ENCODE data around the gene BRF1. TPM values are rescaled to one million over a fixed set of nuclear protein-coding genes. Genes with fewer than 3 reads are reported as not detected.

The BRF1 gene
- total RNA-seq, 6 experiments from 2014 or later: 13.1 to 17.8 (median 16.2) TPM

DNA sequence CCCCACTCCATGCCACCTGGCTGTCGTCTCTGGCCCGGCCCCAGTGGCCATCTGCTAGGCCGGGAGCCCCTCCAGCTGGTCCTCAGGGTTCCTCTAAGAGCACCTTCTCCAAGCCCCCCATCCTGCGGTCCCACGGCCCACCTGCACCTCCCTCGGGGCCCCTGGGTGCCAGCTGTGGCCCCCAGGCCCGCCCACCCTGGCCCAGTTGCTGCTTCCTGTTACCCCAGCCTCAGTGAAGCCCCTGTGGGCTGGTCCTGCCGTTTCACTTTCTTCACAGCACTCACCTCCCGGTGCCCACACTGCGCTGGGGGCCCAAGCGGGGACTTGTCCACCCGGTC lies 92.1 kb downstream of the BRF1 start:
- no peak overlapping the region for H3K27ac ChIP-seq
- peaks cover 0 to 20% (median 8%) of the 10 kb centered on the region in 4 donors for H3K4me1 ChIP-seq
- WGBS (ENCODE audit: insufficient coverage, low coverage, low lambda C conversion rate, missing lambda C conversion rate): 100% methylated on average over 2 of the region's 12 CpGs
- peaks cover 0 to 8% (median 0%) of the 10 kb centered on the region in 4 donors for H3K36me3 ChIP-seq
- H3K9me3 ChIP-seq: no peaks in the 10 kb centered on the region
- intact Hi-C loops (cut with DNase I): loop anchor here in 1 of 2 donors (10.0 kb wide), 1 partner anchor 76 kb away; no protein-coding TSS in a partner anchor
- H3K4me3 ChIP-seq: no peak overlapping the region
- DNase-seq: no peak
- H3K27me3 ChIP-seq: no peaks in the 10 kb centered on the region
- no peak for TF ChIP-seq POLR2A (IDR thresholded peaks at IDR 0.05)
- TF ChIP-seq, protein P1, sequence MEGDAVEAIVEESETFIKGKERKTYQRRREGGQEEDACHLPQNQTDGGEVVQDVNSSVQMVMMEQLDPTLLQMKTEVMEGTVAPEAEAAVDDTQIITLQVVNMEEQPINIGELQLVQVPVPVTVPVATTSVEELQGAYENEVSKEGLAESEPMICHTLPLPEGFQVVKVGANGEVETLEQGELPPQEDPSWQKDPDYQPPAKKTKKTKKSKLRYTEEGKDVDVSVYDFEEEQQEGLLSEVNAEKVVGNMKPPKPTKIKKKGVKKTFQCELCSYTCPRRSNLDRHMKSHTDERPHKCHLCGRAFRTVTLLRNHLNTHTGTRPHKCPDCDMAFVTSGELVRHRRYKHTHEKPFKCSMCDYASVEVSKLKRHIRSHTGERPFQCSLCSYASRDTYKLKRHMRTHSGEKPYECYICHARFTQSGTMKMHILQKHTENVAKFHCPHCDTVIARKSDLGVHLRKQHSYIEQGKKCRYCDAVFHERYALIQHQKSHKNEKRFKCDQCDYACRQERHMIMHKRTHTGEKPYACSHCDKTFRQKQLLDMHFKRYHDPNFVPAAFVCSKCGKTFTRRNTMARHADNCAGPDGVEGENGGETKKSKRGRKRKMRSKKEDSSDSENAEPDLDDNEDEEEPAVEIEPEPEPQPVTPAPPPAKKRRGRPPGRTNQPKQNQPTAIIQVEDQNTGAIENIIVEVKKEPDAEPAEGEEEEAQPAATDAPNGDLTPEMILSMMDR (IDR thresholded peaks at IDR 0.05): no peak
- ATAC-seq: no peak

DNA sequence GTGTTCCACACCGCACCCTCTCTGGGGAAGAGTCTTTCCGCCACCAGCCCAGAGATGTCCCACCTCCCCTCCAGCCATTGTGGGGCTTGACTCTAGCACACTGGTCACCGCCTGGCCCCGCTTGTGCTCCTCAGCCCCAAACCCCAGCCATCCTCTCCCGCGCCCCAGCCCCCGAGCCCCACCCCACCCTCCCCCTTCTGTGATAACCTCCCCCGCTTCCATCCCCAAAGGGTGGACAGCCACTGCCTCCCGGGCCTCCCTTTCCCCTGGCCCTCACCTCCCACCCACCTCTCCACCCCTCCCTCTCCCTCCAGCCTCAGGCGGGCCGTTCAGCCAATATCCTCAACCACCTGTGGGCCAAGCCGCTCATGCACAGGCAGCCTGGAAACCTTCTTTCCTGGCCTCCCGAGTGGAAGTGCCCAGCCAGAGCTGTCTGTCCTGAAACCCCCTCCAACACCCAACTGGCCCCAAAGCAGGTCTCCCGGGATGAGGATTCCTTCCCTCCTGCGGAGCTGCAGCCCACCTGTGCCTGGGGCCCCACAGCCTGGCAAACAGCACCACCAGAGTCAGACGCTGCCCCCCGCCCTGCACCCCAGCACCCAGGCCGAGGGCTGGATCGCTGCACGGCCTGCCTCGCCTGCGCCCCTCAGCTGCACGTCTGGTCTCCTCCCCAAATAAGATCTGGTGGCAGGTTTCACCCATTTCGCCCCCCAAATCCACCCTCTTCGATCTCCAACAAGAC lies 92.6 kb downstream of the BRF1 start:
- Histone ChIP-seq H3K4me3 (no peak overlapping the region), H3K27ac (no peak overlapping the region), H3K4me1 (peaks cover 0 to 22% (median 8%) of the 10 kb centered on the region in 4 donors), H3K9me3 (no peaks in the 10 kb centered on the region), H3K27me3 (no peaks in the 10 kb centered on the region), H3K36me3 (peaks cover 0 to 8% (median 0%) of the 10 kb centered on the region in 4 donors)
- no peak for TF ChIP-seq POLR2A (IDR thresholded peaks at IDR 0.05)
- TF ChIP-seq, protein P1 (IDR thresholded peaks at IDR 0.05): no peak
- DNase-seq (no peak), ATAC-seq (no peak)
- WGBS (ENCODE audit: insufficient coverage, low coverage, low lambda C conversion rate, missing lambda C conversion rate): 92% methylated on average over 6 of the region's 25 CpGs
- intact Hi-C loops (cut with DNase I): loop anchor here in 1 of 2 donors (10.0 kb wide), 1 partner anchor 77 kb away; no protein-coding TSS in a partner anchor

DNA sequence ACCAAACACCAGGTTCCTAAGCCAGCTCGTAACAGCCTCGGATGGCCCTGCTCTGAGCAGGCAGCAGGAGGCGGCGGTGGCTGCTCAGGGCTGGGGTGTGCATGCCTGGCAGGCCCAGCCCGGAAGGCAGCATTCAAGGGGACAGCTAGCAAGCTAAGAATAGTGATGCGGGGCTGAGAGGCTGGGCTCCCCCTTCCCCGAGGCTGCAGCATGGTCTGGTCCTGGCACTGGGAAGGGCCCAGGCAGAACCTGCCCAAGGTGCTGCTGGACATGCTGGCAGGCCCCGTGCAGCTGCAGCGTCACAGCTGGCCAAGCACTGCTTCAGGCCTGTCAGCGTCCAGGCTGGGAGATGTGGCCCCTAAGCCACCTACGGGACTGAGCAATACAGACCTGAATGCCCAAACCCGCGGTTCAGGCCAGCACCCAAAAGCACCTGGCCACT lies 93.3 kb downstream of the BRF1 start:
- Histone ChIP-seq H3K27ac (no peak overlapping the region), H3K36me3 (peaks cover 0 to 8% (median 0%) of the 10 kb centered on the region in 4 donors)
- intact Hi-C loops (cut with DNase I): loop anchor here in 1 of 2 donors (10.0 kb wide), 1 partner anchor 77 kb away; no protein-coding TSS in a partner anchor

DNA sequence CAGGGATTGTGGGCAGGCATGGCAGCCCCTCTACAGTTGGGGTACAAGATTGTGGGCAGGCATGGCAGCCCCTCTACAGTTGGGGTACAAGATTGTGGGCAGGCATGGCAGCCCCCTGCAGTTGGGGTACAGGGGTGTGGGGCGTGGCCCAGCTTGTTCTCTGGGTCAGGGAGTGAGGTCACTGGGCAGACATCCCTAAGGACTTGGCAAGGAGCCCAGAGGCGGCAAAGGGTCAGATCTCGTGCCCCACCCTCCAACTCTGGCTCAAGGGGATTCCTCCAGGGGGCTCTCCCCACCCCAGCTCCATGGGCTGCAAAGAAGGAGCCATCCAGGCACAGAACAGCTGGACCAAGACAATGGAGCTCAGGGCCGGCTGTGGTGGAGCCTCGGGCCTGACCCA lies 93.9 kb downstream of the BRF1 start:
- ATAC-seq (no peak), DNase-seq (no peak)
- Histone ChIP-seq H3K9me3 (no peaks in the 10 kb centered on the region), H3K4me3 (no peak overlapping the region), H3K27me3 (no peaks in the 10 kb centered on the region), H3K36me3 (peaks cover 0 to 8% (median 0%) of the 10 kb centered on the region in 4 donors), H3K4me1 (peaks cover 0 to 22% (median 8%) of the 10 kb centered on the region in 4 donors), H3K27ac (no peak overlapping the region)
- no peak for TF ChIP-seq POLR2A (IDR thresholded peaks at IDR 0.05)
- TF ChIP-seq, protein P1 (IDR thresholded peaks at IDR 0.05): no peak
- no CpG with 5 or more reads among the region's 5 CpGs for WGBS (ENCODE audit: insufficient coverage, low coverage, low lambda C conversion rate, missing lambda C conversion rate)
- intact Hi-C loops (cut with DNase I): loop anchor here in 1 of 2 donors (10.0 kb wide), 1 partner anchor 78 kb away; no protein-coding TSS in a partner anchor

More for the DNA sequence above, 93.3 kb downstream of the BRF1 start:
- no peaks in the 10 kb centered on the region for H3K9me3 ChIP-seq
- no CpG with 5 or more reads among the region's 13 CpGs for WGBS (ENCODE audit: insufficient coverage, low coverage, low lambda C conversion rate, missing lambda C conversion rate)
- DNase-seq: peak in 1 of 3 donors; percentile 19
- H3K4me3 ChIP-seq: no peak overlapping the region
- H3K4me1 ChIP-seq: peaks cover 0 to 22% (median 8%) of the 10 kb centered on the region in 4 donors
- TF ChIP-seq, protein P1 (IDR thresholded peaks at IDR 0.05): no peak
- no peak for TF ChIP-seq POLR2A (IDR thresholded peaks at IDR 0.05)
- ATAC-seq: no peak
- no peaks in the 10 kb centered on the region for H3K27me3 ChIP-seq

Data from right lobe of liver (tissue), 6 donors.